Activated CD4-positive, CD25-positive, alpha-beta regulatory T cell treated with anti-CD3 and anti-CD28 coated beads, Interleukin-2, amount 50 U/mL, for 24 hours (primary cell): ENCODE data around the gene ROGDI.
"Not testable (repeated sequence)": the region's sequence is repeated elsewhere in the genome, so short reads cannot be mapped to it uniquely, and the experiment has no call there.

ENCODE experiments used
- ATAC-seq, 2 donors: fragments of 150-1000 bp; cut with Tn5 transposase; one replicate each; pipeline ENCODE4 v1.10.0; 2021; ENCODE audit warnings: mild to moderate bottlenecking in 1 of 2, moderate library complexity in 1 of 2

The ROGDI gene

DNA sequence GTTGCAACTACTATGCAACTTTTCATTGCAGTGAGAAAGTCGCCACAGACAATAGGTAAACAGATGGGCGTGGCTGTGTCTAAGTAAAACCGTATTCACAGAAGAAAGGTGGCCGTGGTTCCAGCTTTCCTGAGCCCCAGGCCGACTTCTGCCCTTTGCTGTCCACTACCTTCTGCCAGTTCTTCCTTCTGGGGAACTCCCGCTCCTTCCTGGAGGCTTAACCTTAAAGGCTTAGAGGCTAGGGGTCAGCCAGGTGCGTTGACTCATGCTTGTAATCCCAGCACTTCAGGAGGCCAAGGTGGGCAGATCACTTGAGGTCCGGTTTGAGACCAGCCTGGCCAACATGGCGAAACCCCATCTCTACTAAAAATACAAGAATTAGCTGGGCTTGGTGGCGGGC lies 12.2 kb downstream of the ROGDI start:
- ATAC-seq: no peak

DNA sequence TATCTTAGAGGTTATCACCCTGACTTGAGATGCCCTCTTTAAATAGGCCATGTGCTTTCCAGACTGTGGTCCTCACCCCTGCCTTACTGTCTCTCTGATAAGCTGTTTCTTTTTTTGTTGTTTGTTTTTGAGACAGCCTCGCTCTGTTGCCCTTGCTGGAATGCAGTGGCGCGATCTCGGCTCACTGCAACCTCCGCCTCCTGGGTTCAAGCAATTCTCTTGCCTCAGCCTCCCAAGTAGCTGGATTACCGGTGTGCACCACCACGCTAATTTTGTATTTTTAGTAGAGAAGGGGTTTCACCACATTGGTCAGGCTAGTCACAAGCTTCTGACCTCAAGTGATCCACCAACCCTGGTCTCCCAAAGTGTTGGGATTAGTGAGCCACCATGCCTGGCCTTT lies 13.5 kb downstream of the ROGDI start:
- ATAC-seq: no peak

GRCh38 chr16:4788489-4788889 lies 13.9 kb downstream of the ROGDI start:
- no peak for ATAC-seq

DNA sequence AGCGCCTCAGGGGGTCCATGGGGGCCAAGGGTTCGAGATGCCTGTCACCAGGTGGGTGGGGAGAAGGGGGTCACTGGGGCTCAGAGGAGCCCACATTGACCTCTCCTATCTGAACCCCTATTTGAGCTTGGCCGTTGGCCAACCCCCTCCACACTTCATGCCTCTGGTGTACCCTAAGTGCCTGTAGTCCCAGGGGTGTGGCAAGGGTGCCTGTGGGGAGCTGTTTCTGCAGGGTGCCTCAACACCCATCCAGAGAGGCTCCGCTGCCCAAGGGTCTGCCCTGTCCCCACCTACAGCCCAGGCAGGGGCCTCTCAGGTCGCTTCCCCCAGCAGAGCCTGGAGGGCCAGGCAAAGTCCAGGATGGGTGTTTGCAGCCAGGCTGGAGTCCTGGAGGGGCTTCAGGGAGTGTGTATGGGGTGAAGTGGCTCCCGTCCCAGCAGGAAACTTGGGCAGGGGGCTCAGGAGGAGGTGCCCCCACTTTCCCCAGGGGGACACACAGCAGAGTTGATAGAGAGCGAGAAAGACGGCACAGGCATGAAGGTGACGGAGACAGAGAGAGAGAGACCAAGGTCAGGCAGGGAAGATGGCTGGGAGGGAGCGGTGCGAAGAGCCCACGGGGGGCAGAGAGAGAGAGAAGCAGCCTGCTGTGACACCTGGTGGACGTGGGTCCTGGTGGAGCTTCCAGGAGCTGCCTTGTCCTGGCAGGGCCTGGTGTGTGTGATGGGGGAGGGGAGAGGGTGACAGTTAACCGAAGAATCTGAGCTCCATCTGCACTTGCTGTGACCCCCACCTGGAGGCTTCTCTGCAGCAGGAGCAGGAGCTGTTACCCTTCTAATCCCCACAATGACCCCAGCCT lies 14.6 kb downstream of the ROGDI start, which contains the start of gene SEPTIN12:
Gene SEPTIN12, minus strand, starts transcription at position 719 of the 856 bp plus-strand sequence. Its CDS starts 700 bp downstream, at position 19.
- ATAC-seq: no peak

GRCh38 chr16:4787068-4787467 lies 15.4 kb downstream of the ROGDI start:
- no peak for ATAC-seq

GRCh38 chr16:4785758-4786433 lies 16.5 kb downstream of the ROGDI start:
- ATAC-seq: no peak

GRCh38 chr16:4784444-4784987 lies 17.9 kb downstream of the ROGDI start:
- not testable (repeated sequence) for ATAC-seq

DNA sequence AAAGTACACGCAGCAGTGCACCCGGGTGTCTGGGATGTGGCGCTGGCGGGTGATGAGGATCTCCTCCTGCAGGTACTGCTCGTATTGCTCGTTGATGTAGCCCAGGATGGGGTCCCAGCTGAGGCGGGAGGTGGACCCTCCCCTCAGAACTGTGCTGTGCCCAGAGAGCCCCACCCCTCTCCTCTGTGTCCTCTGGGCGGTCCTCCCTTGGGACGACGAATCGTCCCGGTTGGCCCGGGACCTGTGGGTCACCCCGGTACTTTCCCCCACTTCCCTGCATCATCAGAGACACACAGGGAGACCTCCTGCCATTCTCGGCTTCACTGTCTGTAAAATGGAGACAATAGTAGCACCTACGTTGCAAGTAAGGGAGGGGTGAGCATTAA lies 18.5 kb downstream of the ROGDI start:
- ATAC-seq: no peak

GRCh38 chr16:4783251-4783950 lies 19.0 kb downstream of the ROGDI start:
- no peak for ATAC-seq

- ATAC-seq: no peak
Measured at GRCh38 chr16:4780235-4780634, 22.2 kb downstream of the ROGDI start.

GRCh38 chr16:4778050-4778392 lies 24.4 kb downstream of the ROGDI start:
- ATAC-seq: no peak

DNA sequence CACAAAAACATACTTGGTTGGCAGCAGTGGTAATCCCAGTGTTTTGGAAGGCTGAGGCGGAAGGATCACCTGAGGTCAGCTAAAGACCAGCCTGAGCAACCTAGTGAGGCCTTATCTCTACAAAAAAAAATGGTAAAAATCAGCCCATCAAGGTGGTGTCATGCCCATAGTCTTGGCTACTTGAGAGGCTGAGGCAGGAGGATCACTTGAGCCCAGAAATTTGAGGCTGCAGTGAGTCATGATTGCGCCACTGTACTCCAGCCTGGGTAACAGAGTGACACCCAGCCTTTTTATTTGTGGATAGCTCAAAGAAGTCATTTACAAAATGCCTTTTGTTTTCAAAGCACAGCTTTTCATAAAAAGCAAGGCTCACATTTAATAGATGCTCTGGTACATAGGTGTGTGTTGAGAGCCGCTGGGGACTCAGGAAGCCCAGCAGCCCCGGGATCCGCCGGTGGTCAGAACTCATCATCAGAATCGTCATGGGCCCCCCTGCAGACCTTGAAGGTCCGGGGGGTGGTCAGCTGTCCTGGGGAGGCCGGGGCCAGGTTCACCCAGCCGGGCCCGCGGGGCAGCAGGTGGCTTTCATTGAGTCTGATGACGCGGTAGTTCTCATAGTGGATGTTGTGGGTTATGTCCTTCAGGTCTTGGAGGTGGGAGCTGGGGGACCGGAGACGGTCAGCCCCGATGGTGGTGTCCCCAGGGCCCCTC lies 24.9 kb downstream of the ROGDI start:
- ATAC-seq: no peak

DNA sequence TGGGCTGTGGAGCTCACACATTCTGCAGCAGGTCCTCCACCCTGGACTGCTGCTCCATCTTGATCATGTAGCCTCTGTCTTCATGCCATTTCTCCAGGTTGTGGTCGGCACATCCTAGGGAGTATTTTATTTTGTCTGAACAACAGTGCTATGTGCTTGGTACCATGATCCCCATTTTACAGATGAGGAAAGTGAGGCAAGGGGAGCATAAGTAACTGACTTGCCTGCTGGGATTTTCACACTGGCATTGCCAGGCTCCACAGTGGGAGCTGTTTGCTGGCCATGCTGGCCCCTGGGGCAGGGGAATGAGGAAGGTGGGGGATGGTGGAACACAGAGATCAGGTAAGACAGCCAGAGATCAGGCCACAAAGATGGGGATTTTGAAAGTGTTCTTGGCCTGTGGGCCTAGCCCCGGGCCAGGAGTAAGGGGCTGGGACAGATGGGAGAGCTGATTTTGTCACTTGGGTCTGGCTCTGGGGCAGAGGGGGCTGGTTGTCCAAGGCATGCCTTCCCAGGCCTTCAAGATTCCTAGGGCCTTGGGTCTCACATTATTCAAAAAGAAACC lies 26.2 kb downstream of the ROGDI start:
- no peak for ATAC-seq

DNA sequence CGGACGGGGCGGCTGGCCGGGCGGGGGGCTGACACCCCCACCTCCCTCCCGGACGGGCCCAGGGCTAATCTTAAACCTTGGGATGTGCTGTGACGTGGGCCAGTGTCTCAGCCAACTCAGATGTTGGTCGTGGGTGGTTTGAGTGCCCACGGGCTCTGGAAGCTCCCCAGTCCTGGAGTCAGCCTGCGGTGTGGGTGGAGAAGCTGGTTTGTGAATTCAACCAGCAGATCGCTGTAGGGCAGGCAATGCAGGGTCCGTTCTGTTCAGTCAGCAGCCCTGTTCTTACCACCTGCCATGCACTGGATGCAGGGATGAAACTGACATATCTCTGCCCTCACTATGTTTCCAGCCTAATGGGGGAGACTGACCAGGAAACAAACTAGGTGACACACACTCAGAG lies 27.4 kb downstream of the ROGDI start:
- ATAC-seq: no peak

DNA sequence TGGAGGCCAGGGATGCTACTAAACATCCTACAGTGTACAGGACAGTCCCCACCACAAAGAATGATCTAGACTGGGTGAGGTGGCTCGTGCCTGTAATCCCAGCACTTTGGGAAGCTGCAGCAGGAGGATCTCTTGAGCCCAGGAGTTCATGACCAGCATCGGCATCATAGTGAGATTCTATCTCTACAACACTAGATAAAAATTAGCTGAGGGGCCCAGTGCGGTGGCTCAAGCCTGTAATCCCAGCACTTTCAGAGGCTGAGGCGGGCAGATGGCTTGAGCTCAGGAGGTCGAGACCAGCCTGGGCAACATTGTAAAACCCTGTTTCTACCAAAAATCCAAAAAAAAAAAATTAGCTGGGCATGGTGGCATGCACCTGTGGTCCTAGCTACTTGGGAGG lies 30.1 kb downstream of the ROGDI start:
- ATAC-seq: no peak

DNA sequence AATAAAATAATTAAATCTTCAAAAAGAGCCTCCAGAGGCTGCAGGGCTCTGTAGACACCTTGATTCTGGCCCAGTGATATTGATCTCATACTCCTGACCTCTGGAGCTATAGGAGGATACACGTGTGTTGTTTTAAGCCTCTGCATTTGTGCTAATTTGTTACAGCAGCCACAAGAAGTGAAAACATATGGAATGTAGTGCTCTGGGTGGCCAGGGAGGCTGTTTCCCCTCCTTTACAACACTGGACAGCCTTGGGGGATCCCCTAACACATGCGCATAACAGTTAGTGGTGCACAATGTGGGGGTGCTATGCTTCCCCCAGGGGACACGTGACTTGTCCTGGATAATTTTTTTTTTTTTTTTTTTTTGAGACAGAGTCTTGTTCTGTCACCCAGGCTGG lies 30.8 kb downstream of the ROGDI start:
- ATAC-seq: no peak

GRCh38 chr16:4769306-4769638 lies 33.2 kb downstream of the ROGDI start:
- no peak for ATAC-seq

GRCh38 chr16:4768549-4769305 lies 33.7 kb downstream of the ROGDI start:
- peak; percentile 61 to 71 for ATAC-seq

- ATAC-seq: no peak
Measured at GRCh38 chr16:4767872-4768548, 34.4 kb downstream of the ROGDI start.

DNA sequence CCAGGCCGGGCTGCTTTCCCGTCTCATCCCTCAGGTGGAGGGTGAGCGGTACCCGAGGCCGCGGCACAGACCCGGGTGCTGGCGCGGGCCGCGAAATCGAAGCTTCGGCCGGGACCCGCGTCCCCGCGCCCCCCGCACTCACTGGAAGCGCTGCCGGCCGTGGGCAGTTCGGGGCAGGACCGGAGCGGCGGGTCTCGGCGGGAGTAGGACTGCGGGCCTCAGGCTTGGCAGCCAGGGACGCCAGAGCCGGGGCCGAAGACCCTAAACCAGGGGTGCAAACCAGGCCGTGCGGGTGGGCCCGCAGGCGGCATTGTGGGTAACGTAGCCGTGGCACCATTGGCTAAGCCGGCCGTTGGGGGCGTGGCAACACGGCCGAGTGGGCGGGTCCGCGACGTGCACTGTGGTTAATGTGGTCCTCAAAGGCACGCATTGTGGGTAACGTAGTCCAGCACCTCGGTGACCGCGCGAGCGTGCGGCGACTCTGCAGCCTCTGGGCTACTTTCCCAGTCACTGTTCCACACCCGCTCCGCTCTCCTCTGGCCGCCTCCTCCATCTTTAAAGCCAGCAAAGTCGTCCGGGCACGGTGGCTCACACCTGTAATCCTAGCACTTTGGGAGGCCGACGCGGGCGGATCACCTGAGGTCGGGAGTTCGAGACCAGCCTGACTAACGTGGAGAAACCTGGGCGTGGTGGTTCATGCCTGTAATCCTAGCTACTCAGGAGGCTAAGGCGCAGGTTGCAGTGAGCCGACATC lies 35.4 kb downstream of the ROGDI start, which contains the start of gene ZNF500:
Gene ZNF500, minus strand, starts transcription at position 288 of the 754 bp plus-strand sequence. CDS start 1,184 bp downstream, outside the sequence.
- ATAC-seq: peak; percentile 95 to 96
